ENCODE measurements around the gene STK4. TPM values are rescaled to one million over a fixed set of nuclear protein-coding genes. Genes with fewer than 3 reads are reported as not detected.
A peak's percentile ranks its signal among the peaks of the same experiment; 100 is the strongest.

STK4 gene
- total and polyA plus RNA-seq, 2 of the 4 experiments (the other 2 are of a cell fraction): 10.2 to 22.2 TPM

DNA sequence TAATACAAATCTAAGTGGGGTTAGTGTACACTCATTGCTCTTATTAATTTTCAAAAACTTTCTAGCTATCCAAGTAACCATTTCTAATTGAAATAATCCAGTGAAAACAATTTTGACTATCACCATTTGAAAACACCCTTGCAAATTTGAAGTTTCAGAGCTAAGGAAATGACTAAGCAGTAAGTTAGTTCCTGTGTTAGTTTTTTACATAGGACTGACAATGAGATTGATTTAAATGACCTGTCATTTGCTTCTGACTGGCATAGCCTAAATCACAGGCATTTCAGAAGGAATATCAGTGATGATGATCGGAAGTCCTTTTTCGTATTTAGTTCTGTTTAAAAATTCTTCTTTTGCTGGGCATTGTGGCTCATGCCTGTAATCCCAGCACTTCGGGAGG lies 27.0 kb downstream of the STK4 start:
- TF ChIP-seq USF2 (IDR thresholded peaks at IDR 0.05; ENCODE audit: low read depth, low read length): no peak
- TF ChIP-seq, protein P1, sequence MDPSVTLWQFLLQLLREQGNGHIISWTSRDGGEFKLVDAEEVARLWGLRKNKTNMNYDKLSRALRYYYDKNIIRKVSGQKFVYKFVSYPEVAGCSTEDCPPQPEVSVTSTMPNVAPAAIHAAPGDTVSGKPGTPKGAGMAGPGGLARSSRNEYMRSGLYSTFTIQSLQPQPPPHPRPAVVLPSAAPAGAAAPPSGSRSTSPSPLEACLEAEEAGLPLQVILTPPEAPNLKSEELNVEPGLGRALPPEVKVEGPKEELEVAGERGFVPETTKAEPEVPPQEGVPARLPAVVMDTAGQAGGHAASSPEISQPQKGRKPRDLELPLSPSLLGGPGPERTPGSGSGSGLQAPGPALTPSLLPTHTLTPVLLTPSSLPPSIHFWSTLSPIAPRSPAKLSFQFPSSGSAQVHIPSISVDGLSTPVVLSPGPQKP (IDR thresholded peaks at IDR 0.05; ENCODE audit: borderline replicate concordance, low read depth, low read length): no peak
- no peak for TF ChIP-seq POLR2A (IDR thresholded peaks at IDR 0.05; ENCODE audit: low read depth, low read length)
- TF ChIP-seq MXI1 (IDR thresholded peaks at IDR 0.05; ENCODE audit: borderline replicate concordance, low read depth, low read length): no peak
- no peak for TF ChIP-seq MAFK (IDR thresholded peaks at IDR 0.05; ENCODE audit: low read depth, low read length)
- no peak for TF ChIP-seq FOS (IDR thresholded peaks at IDR 0.05; ENCODE audit: low read depth, low read length)
- peak; percentile 7; the same call in 1 of the 2 replicates for TF ChIP-seq NFE2L2 (IDR thresholded peaks at IDR 0.05; ENCODE audit: low read depth, low read length)
- Histone ChIP-seq H3K14ac (replicated peaks; ENCODE audit: low read depth, low read length) (no peak overlapping the region), H3K9me3 (ENCODE audit: control insufficient read depth, insufficient read depth, low read length) (no peaks in the 10 kb centered on the region), H4K8ac (ENCODE audit: low read depth in 2 of 2, low read length in 2 of 2) (no peak overlapping the region), H3K36me3 (ENCODE audit: control insufficient read depth, insufficient read depth, low read length) (peaks cover 14% of the 10 kb centered on the region), H2AFZ (replicated peaks; ENCODE audit: low read length, poor library complexity) (no peak overlapping the region), H3K9me1 (ENCODE audit: insufficient read depth, low read length) (0 out of 2 replicates have a peak, but pooled peaks cover 7% of the 10 kb centered on the region), H4K5ac (ENCODE audit: low read depth, low read length) (no peak overlapping the region), H3K4ac (ENCODE audit: low read depth, low read length) (no peak overlapping the region), H2BK120ac (ENCODE audit: low read depth, low read length) (no peak overlapping the region), H2BK15ac (ENCODE audit: low read depth, low read length) (no peak overlapping the region), H3K27me3 (ENCODE audit: control insufficient read depth, insufficient read depth, low read length) (no peaks in the 10 kb centered on the region), H3K18ac (ENCODE audit: low read depth, low read length) (no peak overlapping the region), H3K56ac (ENCODE audit: extremely low read depth, insufficient read depth, low read length) (no peak overlapping the region), H2BK20ac (ENCODE audit: low read depth, low read length) (no peak overlapping the region), H3K4me2 (ENCODE audit: low read depth, low read length) (peak overlapping the region; percentile 4; the same call in 1 of the 2 replicates), H2BK5ac (ENCODE audit: low read depth, low read length, poor library complexity, severe bottlenecking) (no peak overlapping the region), H3K9ac (ENCODE audit: low read depth, low read length) (no peak overlapping the region), H3K23ac (ENCODE audit: low read depth, low read length) (no peak overlapping the region), H3K4me1 (ENCODE audit: control insufficient read depth, insufficient read depth, low read length) (peaks cover 10% of the 10 kb centered on the region), H4K91ac (ENCODE audit: insufficient read depth, low read depth, low read length) (no peak overlapping the region), H3K79me1 (ENCODE audit: low read depth in 1 of 2, low read length in 2 of 2) (peaks cover 15 to 28% of the 10 kb centered on the region in 2 experiments; a peak in 3 of 4 replicates), H3K4me3 (ENCODE audit: insufficient read depth, low read depth, low read length) (no peak overlapping the region), H3K27ac (ENCODE audit: insufficient read depth, low read length) (no peak overlapping the region), H2AK9ac (replicated peaks; ENCODE audit: low read depth, low read length, poor library complexity) (no peak overlapping the region), H2AK5ac (ENCODE audit: low read depth, low read length) (0 out of 2 replicates have a peak overlapping the region, but pooled peaks have one; percentile 20), H4K20me1 (ENCODE audit: insufficient read depth, low read length) (no peaks in the 10 kb centered on the region)
- dilution Hi-C loops (cut with HindIII; ENCODE audit: low sequenced_read_pairs, unreplicated experiment): no loop called here
- ATAC-seq (ENCODE audit: low read depth) (no peak), DNase-seq (peak; percentile 12)
- POLR2A ChIA-PET (ENCODE audit: unreplicated experiment): no interaction called here
- in situ Hi-C loops (cut with MboI; ENCODE audit: low sequenced_read_pairs): no loop called here
- CTCF ChIA-PET: no interaction called here
- 93% methylated on average over 2 of the region's 3 CpGs; no CpG with 5 or more reads in 1 of the 2 experiments for WGBS, 2 experiments (ENCODE audit: extremely low coverage in 2 of 2, insufficient read length in 1 of 2)
- intact Hi-C loops (cut with micrococcal nuclease): no loop called here
- no TSS peak for BruUV-seq (replicated peaks)
